Kidney epithelial cell (primary cell): ENCODE results near the gene LRRN2. TPM values are rescaled to one million over a fixed set of nuclear protein-coding genes. Genes with fewer than 3 reads are reported as not detected.

ENCODE experiments used
- DNase-seq: peaks from one replicate; pipeline ENCODE4 v3.0.0-alpha.2; 2010; ENCODE audit warnings: low read depth
- H3K27me3 ChIP-seq: 2 replicates; pipeline ENCODE4 v1.6.0; 2011; ENCODE audit warnings: low read length; ENCODE audit not compliant: control insufficient read depth, insufficient read depth
- H3K36me3 ChIP-seq: 2 replicates; pipeline ENCODE4 v1.5.1; 2011; ENCODE audit warnings: low read length; ENCODE audit not compliant: control insufficient read depth, insufficient read depth
- H3K4me3 ChIP-seq: 2 replicates; pipeline ENCODE4 v1.5.1; 2011; ENCODE audit warnings: low read depth, mild to moderate bottlenecking, control low read depth, low read length
- CTCF ChIP-seq: IDR thresholded peaks from 2 replicates; pipeline ENCODE4 v1.5.1; 2011; ENCODE audit warnings: mild to moderate bottlenecking, moderate library complexity, low read length, control low read depth, inconsistent platforms; ENCODE audit not compliant: insufficient read depth, poor library complexity, severe bottlenecking
- total RNA-seq: library from RNA; depleted of rRNA; stranded (reverse); fragments of >200 nt; gene quantifications from 2 replicates; pipeline ENCODE4 v1.2.3, GENCODE V29; 2015

The LRRN2 gene
- total RNA-seq, 1 donor from 2014 or later: 7.6 TPM

GRCh38 chr1:204621396-204621795 lies 64.1 kb downstream of the LRRN2 start:
- no peak for DNase-seq
- H3K4me3 ChIP-seq: no peak overlapping the region
- TF ChIP-seq CTCF: no peak
- H3K27me3 ChIP-seq: no peaks in the 10 kb centered on the region
- H3K36me3 ChIP-seq: no peaks in the 10 kb centered on the region

GRCh38 chr1:204619721-204620120 lies 65.8 kb downstream of the LRRN2 start:
- H3K36me3 ChIP-seq: no peaks in the 10 kb centered on the region
- DNase-seq: no peak
- peaks cover 3% of the 10 kb centered on the region for H3K27me3 ChIP-seq
- no peak for TF ChIP-seq CTCF
- no peak overlapping the region for H3K4me3 ChIP-seq

GRCh38 chr1:204618148-204618760 lies 67.3 kb downstream of the LRRN2 start:
- peaks cover 3% of the 10 kb centered on the region for H3K27me3 ChIP-seq
- DNase-seq: no peak
- no peak for TF ChIP-seq CTCF
- H3K4me3 ChIP-seq: no peak overlapping the region
- H3K36me3 ChIP-seq: no peaks in the 10 kb centered on the region

- H3K27me3 ChIP-seq: peaks cover 3% of the 10 kb centered on the region
- H3K36me3 ChIP-seq: no peaks in the 10 kb centered on the region
- TF ChIP-seq CTCF: no peak
- H3K4me3 ChIP-seq: no peak overlapping the region
- DNase-seq: no peak
These were observed 68.0 kb downstream of the LRRN2 start for GRCh38 chr1:204617256-204618147.

- Histone ChIP-seq H3K36me3 (no peaks in the 10 kb centered on the region), H3K4me3 (no peak overlapping the region), H3K27me3 (peaks cover 3% of the 10 kb centered on the region)
- DNase-seq: no peak
- no peak for TF ChIP-seq CTCF
These were observed 68.9 kb downstream of the LRRN2 start for GRCh38 chr1:204616641-204617040.
